Endothelial cell of umbilical vein (primary cell): Measurements from ENCODE around the gene NDUFAF2. TPM values are rescaled to one million over a fixed set of nuclear protein-coding genes. Genes with fewer than 3 reads are reported as not detected.

ENCODE experiments used
- BruUV-seq: library from RNA; stranded (reverse); fragments of 400-500 nt; replicated peaks from 2 replicates; lab custom pipeline; 2021; lab: Mats Ljungman, UMichigan
- CTCF ChIA-PET: fragments of 300-600, 350-600 bp; sonication (Branson Sonifier 250); formaldehyde crosslinking; loops from one replicate; lab custom pipeline; 2021; ENCODE audit warnings: antibody characterized with exemption, inconsistent platforms; lab: Charles Lee
- POLR2A ChIA-PET: fragments of 300-600, 350-600 bp; sonication (Branson Sonifier 250); formaldehyde crosslinking; loops from one replicate; lab custom pipeline; 2021; ENCODE audit warnings: antibody characterized with exemption, inconsistent platforms; lab: Charles Lee
- DNase-seq: peaks from one replicate; pipeline ENCODE4 v3.0.0-alpha.2; 2011; ENCODE audit warnings: low read depth, low spot score
- FAIRE-seq: peaks from 2 replicates; lab custom pipeline; 2011; peaks lifted over from hg19 to GRCh38; lab: Jason Lieb, UNC
- H2AFZ ChIP-seq: 2 replicates; pipeline ENCODE4 v1.6.0; 2012; ENCODE audit warnings: low read depth, low read length, control low read depth, inconsistent platforms
- H3K27ac ChIP-seq: 2 replicates; pipeline ENCODE4 v1.5.1; 2011; ENCODE audit warnings: low read depth, mild to moderate bottlenecking, control low read depth, low read length, moderate library complexity; ENCODE audit not compliant: insufficient read depth
- H3K27me3 ChIP-seq, 2 experiments: 2 replicates each; pipeline versions ENCODE4 v1.6.0 to v1.6.1; 2011; ENCODE audit warnings: low read length in 2 of 2, mixed read lengths in 1 of 2; ENCODE audit not compliant: control insufficient read depth in 2 of 2, insufficient read depth in 2 of 2
- H3K36me3 ChIP-seq, 2 experiments: 2 replicates in 1 of 2; 3 replicates in 1 of 2; pipeline ENCODE4 v1.5.1; 2011; ENCODE audit warnings: low read length in 2 of 2, mild to moderate bottlenecking in 1 of 2, moderate library complexity in 1 of 2; ENCODE audit not compliant: control insufficient read depth in 2 of 2, insufficient read depth in 2 of 2; ENCODE audit errors: extremely low read depth in 1 of 2
- H3K4me1 ChIP-seq: 3 replicates; pipeline ENCODE4 v1.5.1; 2011; ENCODE audit warnings: mild to moderate bottlenecking, low read length; ENCODE audit not compliant: control insufficient read depth, insufficient read depth; ENCODE audit errors: extremely low read depth
- H3K4me2 ChIP-seq: 2 replicates; pipeline ENCODE4 v1.6.1; 2011; ENCODE audit warnings: low read length, control low read depth, mixed read lengths; ENCODE audit not compliant: insufficient read depth
- H3K4me3 ChIP-seq, 3 experiments: fragments of 200-600 bp in 1 of 3; sonication (generic), shearing (Covaris generic) in 1 of 3; replicated peaks in 1 of 3; 2 replicates each; pipeline ENCODE4 v1.5.1; 2011 to 2016; ENCODE audit warnings: control low read depth in 3 of 3, low read length in 3 of 3, mild to moderate bottlenecking in 2 of 3, inconsistent platforms in 1 of 3, low read depth in 1 of 3, moderate library complexity in 1 of 3; ENCODE audit not compliant: insufficient read depth in 1 of 3
- H3K79me2 ChIP-seq: 2 replicates; pipeline ENCODE4 v1.6.0; 2012; ENCODE audit warnings: low read length, inconsistent platforms; ENCODE audit not compliant: control insufficient read depth, insufficient read depth
- H3K9ac ChIP-seq: replicated peaks from 2 replicates; pipeline ENCODE3; 2011; ENCODE audit warnings: low read length, control low read depth; ENCODE audit not compliant: insufficient read depth; ENCODE audit errors: extremely low read depth
- H3K9me1 ChIP-seq: replicated peaks from 3 replicates; pipeline ENCODE4 v1.6.0; 2011; ENCODE audit warnings: mild to moderate bottlenecking, low read length; ENCODE audit not compliant: control insufficient read depth, insufficient read depth; ENCODE audit errors: extremely low read depth
- H3K9me3 ChIP-seq: replicated peaks from 2 replicates; pipeline ENCODE4 v1.5.1; 2012; ENCODE audit warnings: low read length, inconsistent platforms; ENCODE audit not compliant: control insufficient read depth, insufficient read depth
- H4K20me1 ChIP-seq: replicated peaks from 2 replicates; pipeline ENCODE3; 2011; ENCODE audit warnings: mild to moderate bottlenecking, low read length; ENCODE audit not compliant: control insufficient read depth, insufficient read depth; ENCODE audit errors: extremely low read depth
- CTCF ChIP-seq, 2 donors: IDR thresholded peaks; 1 replicate in 1 of 2; 2 replicates in 1 of 2; pipeline ENCODE4 v1.5.1; 2011; ENCODE audit warnings: low read length in 2 of 2, mild to moderate bottlenecking in 2 of 2, moderate library complexity in 2 of 2, control low read depth in 1 of 2, inconsistent platforms in 1 of 2, low read depth in 1 of 2; ENCODE audit not compliant: insufficient read depth in 1 of 2; ENCODE audit errors: extremely low read depth in 1 of 2
- EZH2 ChIP-seq: IDR thresholded peaks from 2 replicates; pipeline ENCODE4 v1.6.1; 2012; ENCODE audit warnings: borderline replicate concordance, low read depth, mild to moderate bottlenecking, moderate library complexity, low read length, inconsistent platforms; ENCODE audit not compliant: severe bottlenecking
- FOS ChIP-seq: IDR thresholded peaks from 2 replicates; pipeline ENCODE4 v1.6.1; 2011; ENCODE audit warnings: mild to moderate bottlenecking, low read length, moderate library complexity, borderline replicate concordance; ENCODE audit not compliant: insufficient read depth
- GATA2 ChIP-seq: IDR thresholded peaks from 2 replicates; pipeline ENCODE4 v1.7.0; 2011; ENCODE audit warnings: low read depth, mild to moderate bottlenecking, moderate library complexity, mixed read lengths, low read length; ENCODE audit not compliant: insufficient read length, insufficient read depth
- JUN ChIP-seq: IDR thresholded peaks from 2 replicates; pipeline ENCODE4 v1.6.1; 2011; ENCODE audit warnings: borderline replicate concordance, low read depth; ENCODE audit not compliant: insufficient read length, insufficient read depth
- MAX ChIP-seq: IDR thresholded peaks from 2 replicates; pipeline ENCODE4 v1.6.1; 2011; ENCODE audit not compliant: insufficient read depth, insufficient read length
- MYC ChIP-seq: IDR thresholded peaks from one replicate; pipeline ENCODE4 v1.6.1; 2011; ENCODE audit warnings: mild to moderate bottlenecking, low read depth, low read length
- POLR2A ChIP-seq: IDR thresholded peaks from 2 replicates; pipeline ENCODE4 v1.6.1; 2012; ENCODE audit warnings: low read depth, mild to moderate bottlenecking, control low read depth, low read length
- POLR2AphosphoS5 ChIP-seq: IDR thresholded peaks from 2 replicates; pipeline ENCODE4 v1.6.1; 2012; ENCODE audit warnings: low read depth, mild to moderate bottlenecking, control low read depth, low read length, moderate library complexity; ENCODE audit not compliant: insufficient read depth
- dilution Hi-C: fragments of 300-500 bp; cut with MboI; formaldehyde crosslinking; loops from one replicate; pipeline ENCODE4 v1.15.0; 2019; ENCODE audit warnings: low sequenced_read_pairs; ENCODE audit not compliant: extremely low pct_ligation_motif_present
- intact Hi-C: fragments of 100-400 bp; cut with micrococcal nuclease; formaldehyde crosslinking; loops from one replicate; pipeline ENCODE4 v1.10.0; 2022
- polyA plus RNA-seq, 4 experiments: library from polyadenylated mRNA; depleted of rRNA in 3 of 4; stranded (reverse) in 3 of 4; unstranded in 1 of 4; fragments of >200 nt; gene quantifications; 2 replicates each; pipeline versions ENCODE4 v1.2.1 to v1.2.3, GENCODE V29; 2011 to 2012; ENCODE audit warnings: missing spikeins in 1 of 4
- total RNA-seq: library from RNA; stranded (reverse); gene quantifications from 2 replicates; pipeline ENCODE4 v1.2.3, GENCODE V29; 2021

Gene NDUFAF2
- total and polyA plus RNA-seq, 2 donors (not counting 3 experiments of a cell fraction or from before 2014, with no cell fraction given), result 10.7 to 39.9 TPM

GRCh38 chr5:61142811-61143210 lies 197.8 kb downstream of the NDUFAF2 start:
- Histone ChIP-seq H4K20me1 (no peaks in the 10 kb centered on the region), H3K9me1 (no peaks in the 10 kb centered on the region), H3K27me3 (no peaks in the 10 kb centered on the region), H3K9ac (no peak overlapping the region), H3K27ac (no peak overlapping the region), H2AFZ (no peak overlapping the region), H3K4me3 (no peak overlapping the region), H3K4me1 (no peaks in the 10 kb centered on the region), H3K4me2 (no peak overlapping the region), H3K36me3 (no peaks in the 10 kb centered on the region), H3K9me3 (no peaks in the 10 kb centered on the region), H3K79me2 (no peaks in the 10 kb centered on the region)
- dilution Hi-C loops, result no loop called here
- DNase-seq (no peak), FAIRE-seq (no peak)
- ChIA-PET POLR2A (no interaction called here), CTCF (no interaction called here)
- BruUV-seq, result no TSS peak
- intact Hi-C loops, result no loop called here
- no peak for TF ChIP-seq CTCF (IDR thresholded peaks at IDR 0.05; ENCODE audit: extremely low read depth in 1 of 2, insufficient read depth in 1 of 2, low read depth in 1 of 2, low read length in 2 of 2)
- no peak for TF ChIP-seq EZH2
- TF ChIP-seq POLR2A, result no peak
- TF ChIP-seq POLR2AphosphoS5, result no peak
- TF ChIP-seq MYC, result no peak
- TF ChIP-seq GATA2, result no peak
- TF ChIP-seq MAX, result no peak
- TF ChIP-seq JUN, result no peak
- TF ChIP-seq FOS, result no peak
